CD4-positive, alpha-beta T cell (primary cell): ENCODE measurements around the gene PF4V1. TPM values are rescaled to one million over a fixed set of nuclear protein-coding genes. Genes with fewer than 3 reads are reported as not detected.

ENCODE experiments used
- ATAC-seq: fragments of 200-7000 bp; cut with Tn5 transposase; one replicate; pipeline ENCODE4 v1.10.0; 2022; ENCODE audit warnings: mild to moderate bottlenecking; ENCODE audit not compliant: poor library complexity
- CTCF ChIA-PET: fragments of 350-600 bp; sonication (Branson Sonifier 250); formaldehyde crosslinking; loops from one replicate; lab custom pipeline; 2021; ENCODE audit warnings: antibody characterized with exemption, inconsistent platforms; lab: Charles Lee
- POLR2A ChIA-PET: fragments of 350-600 bp; sonication (Branson Sonifier 250); formaldehyde crosslinking; loops from one replicate; lab custom pipeline; 2021; ENCODE audit warnings: antibody characterized with exemption, inconsistent platforms; lab: Charles Lee
- DNase-seq, 14 experiments: peaks; one replicate each; pipeline ENCODE4 v3.0.0-alpha.2; 2013 to 2020; ENCODE audit warnings: mixed read lengths in 2 of 14
- H3K27ac ChIP-seq, 2 donors: one replicate each; pipeline versions ENCODE4 v1.5.1 to v1.7.0; 2013; ENCODE audit warnings: low read length in 2 of 2, low read depth in 1 of 2, mild to moderate bottlenecking in 1 of 2
- H3K27me3 ChIP-seq, 2 experiments: 1 replicate in 1 of 2; 2 replicates in 1 of 2; pipeline versions ENCODE4 v1.6.1 to v1.7.0; 2013; ENCODE audit warnings: low read length in 2 of 2, control low read depth in 1 of 2, mild to moderate bottlenecking in 1 of 2, moderate library complexity in 1 of 2; ENCODE audit not compliant: insufficient read depth in 2 of 2, control insufficient read depth in 1 of 2
- H3K36me3 ChIP-seq: one replicate; pipeline ENCODE4 v1.6.1; 2013; ENCODE audit warnings: low read length, control low read depth; ENCODE audit not compliant: insufficient read depth
- H3K4me1 ChIP-seq: one replicate; pipeline ENCODE4 v1.6.1; 2013; ENCODE audit warnings: low read length, control low read depth; ENCODE audit not compliant: insufficient read depth
- H3K4me3 ChIP-seq: one replicate; pipeline ENCODE4 v1.5.1; 2013; ENCODE audit warnings: mild to moderate bottlenecking, low read length, moderate library complexity
- H3K9me3 ChIP-seq, 2 experiments: 1 replicate in 1 of 2; 2 replicates in 1 of 2; pipeline versions ENCODE4 v1.6.1 to v1.7.0; 2013; ENCODE audit warnings: low read length in 2 of 2, mild to moderate bottlenecking in 2 of 2, control low read depth in 1 of 2, moderate library complexity in 1 of 2; ENCODE audit not compliant: control insufficient read depth in 1 of 2, insufficient read depth in 1 of 2
- H3K27ac Mint-ChIP-seq: one replicate; pipeline ENCODE4 v1.8.0; 2020; ENCODE audit warnings: mixed read lengths
- H3K27me3 Mint-ChIP-seq: one replicate; pipeline ENCODE4 v1.8.0; 2021; ENCODE audit warnings: mixed read lengths
- H3K36me3 Mint-ChIP-seq: one replicate; pipeline ENCODE4 v1.8.0; 2021; ENCODE audit warnings: low read depth, mixed read lengths
- H3K4me1 Mint-ChIP-seq: one replicate; pipeline ENCODE4 v1.8.0; 2021; ENCODE audit warnings: low read depth, mixed read lengths
- H3K4me3 Mint-ChIP-seq: one replicate; pipeline ENCODE4 v1.8.0; 2020; ENCODE audit warnings: mild to moderate bottlenecking, mixed read lengths
- H3K9me3 Mint-ChIP-seq: one replicate; pipeline ENCODE4 v1.8.0; 2020; ENCODE audit warnings: mixed read lengths
- CTCF ChIP-seq: fragments of 200-600 bp; IDR thresholded peaks from one replicate; pipeline ENCODE4 v1.8.0; 2022; ENCODE audit warnings: antibody characterized with exemption, mild to moderate bottlenecking
- intact Hi-C, 2 experiments: fragments of 100-400 bp; cut with DNase I in 1 of 2; cut with micrococcal nuclease in 1 of 2; formaldehyde crosslinking; loops; one replicate each; pipeline versions ENCODE4 v1.15.1 to v1.9.0; 2023 to 2025; cut with DNase I, micrococcal nuclease
- total RNA-seq, 174 experiments: library from RNA in 2 of 174; stranded (reverse) in 2 of 174; gene quantifications; one replicate each; pipeline ENCODE4 v1.2.3 and lab custom pipeline; 2021 to 2026

The PF4V1 gene
- total RNA-seq, 2 experiments from 2014 or later, result not detected

- Mint-ChIP-seq H3K4me3 (no peak overlapping the region), H3K36me3 (no peaks in the 10 kb centered on the region), H3K27me3 (no peaks in the 10 kb centered on the region), H3K9me3 (no peaks in the 10 kb centered on the region), H3K4me1 (no peaks in the 10 kb centered on the region), H3K27ac (no peak overlapping the region)
- H3K4me3 ChIP-seq, result no peak overlapping the region
- no peaks in the 10 kb centered on the region for H3K36me3 ChIP-seq
- no peaks in the 10 kb centered on the region for H3K27me3 ChIP-seq
- ATAC-seq, result no peak
- intact Hi-C loops, result no loop called here
- no peak for TF ChIP-seq CTCF
- no peaks in the 10 kb centered on the region for H3K4me1 ChIP-seq
- H3K9me3 ChIP-seq, result no peaks in the 10 kb centered on the region
- CTCF ChIA-PET, result no interaction called here
- no peak overlapping the region for H3K27ac ChIP-seq
- no peak for DNase-seq
- POLR2A ChIA-PET, result no interaction called here
Observed at GRCh38 chr4:73892966-73893365, 39.9 kb downstream of the PF4V1 start.

GRCh38 chr4:73894001-73894400 is 40.9 kb downstream of the PF4V1 start:
- Histone ChIP-seq H3K27ac (no peak overlapping the region), H3K4me3 (no peak overlapping the region), H3K9me3 (no peaks in the 10 kb centered on the region), H3K27me3 (no peaks in the 10 kb centered on the region), H3K4me1 (no peaks in the 10 kb centered on the region), H3K36me3 (no peaks in the 10 kb centered on the region)
- POLR2A ChIA-PET, result no interaction called here
- intact Hi-C loops, result no loop called here
- CTCF ChIA-PET, result no interaction called here
- ATAC-seq (no peak), DNase-seq (no peak)
- H3K4me3 Mint-ChIP-seq, result no peak overlapping the region
- no peaks in the 10 kb centered on the region for H3K9me3 Mint-ChIP-seq
- no peaks in the 10 kb centered on the region for H3K4me1 Mint-ChIP-seq
- H3K27me3 Mint-ChIP-seq, result no peaks in the 10 kb centered on the region
- no peaks in the 10 kb centered on the region for H3K36me3 Mint-ChIP-seq
- H3K27ac Mint-ChIP-seq, result no peak overlapping the region
- no peak for TF ChIP-seq CTCF

- Mint-ChIP-seq H3K4me1 (no peaks in the 10 kb centered on the region), H3K27me3 (no peaks in the 10 kb centered on the region), H3K27ac (no peak overlapping the region), H3K9me3 (no peaks in the 10 kb centered on the region), H3K4me3 (no peak overlapping the region), H3K36me3 (no peaks in the 10 kb centered on the region)
- Histone ChIP-seq H3K4me1 (no peaks in the 10 kb centered on the region), H3K27ac (no peak overlapping the region), H3K4me3 (no peak overlapping the region), H3K36me3 (no peaks in the 10 kb centered on the region), H3K9me3 (no peaks in the 10 kb centered on the region), H3K27me3 (no peaks in the 10 kb centered on the region)
- ChIA-PET CTCF (no interaction called here), POLR2A (no interaction called here)
- no peak for DNase-seq
- ATAC-seq, result no peak
- intact Hi-C loops, result no loop called here
- TF ChIP-seq CTCF, result no peak
Observed at GRCh38 chr4:73895201-73896175, 42.4 kb downstream of the PF4V1 start.
